Sigmoid colon (tissue), 7 donors: ENCODE measurements around the gene TRABD2B. TPM values are rescaled to one million over a fixed set of nuclear protein-coding genes. Genes with fewer than 3 reads are reported as not detected.

Source experiments
- DNase-seq: peaks from one replicate; pipeline ENCODE4 v3.0.0-alpha.2; 2019
- H3K27ac ChIP-seq, 4 donors: fragments of 200-600 bp; sonication (generic); one replicate each; pipeline ENCODE4 v1.5.1; 2016 to 2019; ENCODE audit warnings: mild to moderate bottlenecking in 1 of 4
- H3K27me3 ChIP-seq, 3 donors: fragments of 200-600 bp; sonication (generic); one replicate each; pipeline ENCODE4 v1.5.1; 2019; ENCODE audit warnings: mild to moderate bottlenecking in 1 of 3
- H3K36me3 ChIP-seq, 4 donors: fragments of 200-600 bp; sonication (generic); one replicate each; pipeline ENCODE4 v1.5.1; 2016 to 2019
- H3K4me1 ChIP-seq, 4 donors: fragments of 200-600 bp; sonication (generic); one replicate each; pipeline ENCODE4 v1.5.1; 2017 to 2019
- H3K4me3 ChIP-seq, 4 donors: fragments of 200-600 bp; sonication (generic); one replicate each; pipeline ENCODE4 v1.5.1; 2017 to 2019; ENCODE audit warnings: mild to moderate bottlenecking in 2 of 4, moderate library complexity in 1 of 4
- H3K9me3 ChIP-seq, 4 donors: fragments of 200-600 bp in 3 of 4; sonication (generic) in 3 of 4; one replicate each; pipeline versions ENCODE4 v1.5.1 to v1.6.1; 2013 to 2019
- EP300 ChIP-seq, 4 donors: sonication (generic); formaldehyde crosslinking; IDR thresholded peaks; one replicate each; pipeline ENCODE4 v1.6.1; 2017; ENCODE audit warnings: antibody characterized with exemption in 4 of 4
- POLR2A ChIP-seq, 2 donors: fragments of 450-650 bp; IDR thresholded peaks; one replicate each; pipeline ENCODE4 v1.6.1; 2016; ENCODE audit warnings: antibody characterized with exemption in 2 of 2, mild to moderate bottlenecking in 2 of 2, moderate library complexity in 2 of 2
- POLR2AphosphoS5 ChIP-seq, 4 donors: sonication (generic); formaldehyde crosslinking; IDR thresholded peaks; one replicate each; pipeline ENCODE4 v1.6.1; 2017; ENCODE audit warnings: antibody characterized with exemption in 4 of 4
- WGBS, 2 donors: extraction: QIAGEN DNeasy Blood & Tissue Kit; methylation state at CpG; one replicate each; pipeline ENCODE4 v1.1.7; 2013; 5-methylcytosine and 5-hydroxymethylcytosine counted together
- intact Hi-C: fragments of 100-400 bp; cut with DNase I; formaldehyde crosslinking; loops from one replicate; pipeline ENCODE4 v1.15.1; 2023
- polyA plus RNA-seq, 3 donors: library from polyadenylated mRNA; stranded (reverse); fragments of 200-250 nt; gene quantifications; one replicate each; pipeline ENCODE4 v1.2.3, GENCODE V29; 2013
- total RNA-seq, 4 donors: library from RNA; depleted of rRNA; stranded (reverse); fragments of >200 nt; gene quantifications; one replicate each; pipeline ENCODE4 v1.1.0, GENCODE V29; 2016
- TF ChIP-seq, protein P1 (sequence below), 4 experiments: fragments of 450-650 bp in 3 of 4; fragments of 200-600 bp in 1 of 4; IDR thresholded peaks; one replicate each; pipeline ENCODE4 v1.5.1; 2016 to 2019; ENCODE audit warnings: antibody characterized with exemption in 4 of 4, mild to moderate bottlenecking in 3 of 4, moderate library complexity in 2 of 4
- donor health status: healthy with polysubstance abuse.
- donor health status: Bipolar disorder and iron deficiency.
- donor health status: healthy.

The TRABD2B gene
- total and polyA plus RNA-seq, 7 donors, result 0.63 to 1.8 (median 1.0) TPM; not detected in 1

DNA sequence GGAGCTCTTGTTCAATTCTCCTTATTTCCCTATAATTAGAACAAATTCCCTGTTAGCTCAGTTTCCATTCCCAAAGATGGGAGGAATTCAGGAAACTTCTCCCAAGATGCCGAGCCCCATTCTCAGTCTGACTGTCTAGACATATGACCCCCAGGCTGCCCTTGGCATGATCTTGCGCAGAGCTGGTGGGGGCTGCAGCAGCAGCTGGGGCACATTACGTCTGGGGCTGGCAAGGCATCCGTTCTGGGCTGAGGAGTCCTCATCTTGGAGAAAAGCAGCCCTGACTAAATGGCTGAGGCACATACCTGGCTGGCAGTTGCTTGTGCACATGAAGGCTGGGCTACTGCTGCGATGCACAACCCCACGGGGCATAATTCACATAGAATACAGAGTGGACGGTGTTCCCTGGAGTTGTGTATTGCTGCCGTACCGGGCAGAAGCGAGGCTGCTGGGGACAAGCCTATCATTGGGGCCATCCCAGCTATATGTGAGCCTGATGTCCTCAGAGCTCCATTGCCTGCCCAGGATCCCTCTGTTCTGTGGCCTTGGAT, 36.4 kb upstream of the TRABD2B start:
- Histone ChIP-seq H3K4me3 (no peak overlapping the region), H3K27me3 (no peaks in the 10 kb centered on the region), H3K9me3 (no peaks in the 10 kb centered on the region), H3K4me1 (no peaks in the 10 kb centered on the region), H3K36me3 (no peaks in the 10 kb centered on the region), H3K27ac (no peak overlapping the region)
- DNase-seq, result no peak
- intact Hi-C loops, result no loop called here
- TF ChIP-seq EP300 (IDR thresholded peaks at IDR 0.05), result no peak
- TF ChIP-seq, protein P1, sequence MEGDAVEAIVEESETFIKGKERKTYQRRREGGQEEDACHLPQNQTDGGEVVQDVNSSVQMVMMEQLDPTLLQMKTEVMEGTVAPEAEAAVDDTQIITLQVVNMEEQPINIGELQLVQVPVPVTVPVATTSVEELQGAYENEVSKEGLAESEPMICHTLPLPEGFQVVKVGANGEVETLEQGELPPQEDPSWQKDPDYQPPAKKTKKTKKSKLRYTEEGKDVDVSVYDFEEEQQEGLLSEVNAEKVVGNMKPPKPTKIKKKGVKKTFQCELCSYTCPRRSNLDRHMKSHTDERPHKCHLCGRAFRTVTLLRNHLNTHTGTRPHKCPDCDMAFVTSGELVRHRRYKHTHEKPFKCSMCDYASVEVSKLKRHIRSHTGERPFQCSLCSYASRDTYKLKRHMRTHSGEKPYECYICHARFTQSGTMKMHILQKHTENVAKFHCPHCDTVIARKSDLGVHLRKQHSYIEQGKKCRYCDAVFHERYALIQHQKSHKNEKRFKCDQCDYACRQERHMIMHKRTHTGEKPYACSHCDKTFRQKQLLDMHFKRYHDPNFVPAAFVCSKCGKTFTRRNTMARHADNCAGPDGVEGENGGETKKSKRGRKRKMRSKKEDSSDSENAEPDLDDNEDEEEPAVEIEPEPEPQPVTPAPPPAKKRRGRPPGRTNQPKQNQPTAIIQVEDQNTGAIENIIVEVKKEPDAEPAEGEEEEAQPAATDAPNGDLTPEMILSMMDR (IDR thresholded peaks at IDR 0.05), result no peak
- TF ChIP-seq POLR2AphosphoS5 (IDR thresholded peaks at IDR 0.05), result no peak
- no peak for TF ChIP-seq POLR2A (IDR thresholded peaks at IDR 0.05)
- 91 to 94% methylated on average over 10 of the region's 10 CpGs for WGBS, 2 donors

DNA sequence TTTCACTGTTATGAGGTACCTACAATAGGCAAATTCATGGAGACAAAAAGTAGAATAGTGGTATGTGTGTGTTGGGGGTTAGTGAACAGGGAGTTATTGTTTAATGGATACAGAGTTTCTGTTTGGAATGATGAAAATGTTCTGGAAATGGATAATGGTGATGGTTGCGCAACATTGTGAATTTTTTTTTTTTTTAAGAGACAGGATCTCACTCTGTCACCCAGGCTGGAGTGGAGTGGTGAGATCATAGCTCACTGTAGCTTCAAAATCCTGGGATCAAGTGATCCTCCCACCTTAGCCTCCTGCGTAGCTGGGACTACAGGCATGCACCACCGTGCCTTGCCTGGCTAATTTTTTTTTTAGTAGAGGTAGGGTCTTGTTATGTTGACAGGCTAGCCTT, 34.5 kb upstream of the TRABD2B start:
- 83% methylated on average over 3 of the region's 3 CpGs for WGBS, 2 donors

DNA sequence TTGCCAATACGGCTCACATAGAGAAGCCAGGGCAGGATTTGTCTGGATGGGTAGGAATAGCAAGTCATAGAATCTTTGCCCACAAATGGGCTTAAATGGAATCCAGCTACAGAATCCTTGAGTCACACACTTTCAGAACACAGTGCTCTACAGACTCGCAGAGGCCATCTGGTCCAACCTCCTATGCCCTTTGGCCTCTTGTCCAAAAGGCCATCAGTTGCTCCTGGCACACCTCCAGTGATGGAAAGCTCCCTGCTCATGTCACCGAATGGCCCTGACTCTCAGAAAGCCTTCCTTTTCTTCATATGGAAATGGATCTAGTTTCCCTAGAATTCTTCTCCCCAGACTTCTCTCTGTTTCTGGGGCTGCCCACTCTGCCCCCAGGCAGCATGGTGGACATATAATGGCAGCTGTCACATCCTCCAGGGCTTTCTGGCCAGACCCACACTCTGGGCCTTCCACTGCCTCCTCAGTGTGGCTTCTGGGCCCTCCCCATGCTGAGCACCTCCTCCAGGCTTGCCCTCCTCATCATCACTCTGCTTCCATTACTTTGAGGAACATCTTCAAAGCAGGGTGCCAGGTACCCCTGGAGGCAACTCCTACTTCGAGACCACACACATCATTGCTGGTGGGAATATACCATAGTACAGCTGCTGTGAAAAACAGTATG, 33.6 kb upstream of the TRABD2B start:
- no peak overlapping the region for H3K27ac ChIP-seq
- no peak for DNase-seq
- H3K9me3 ChIP-seq, result no peaks in the 10 kb centered on the region
- no peak overlapping the region for H3K4me3 ChIP-seq
- intact Hi-C loops, result no loop called here
- no peaks in the 10 kb centered on the region for H3K27me3 ChIP-seq
- no peaks in the 10 kb centered on the region for H3K36me3 ChIP-seq
- no peaks in the 10 kb centered on the region for H3K4me1 ChIP-seq
- TF ChIP-seq POLR2A (IDR thresholded peaks at IDR 0.05), result no peak
- TF ChIP-seq POLR2AphosphoS5 (IDR thresholded peaks at IDR 0.05), result no peak
- no peak for TF ChIP-seq EP300 (IDR thresholded peaks at IDR 0.05)
- TF ChIP-seq, protein P1 (IDR thresholded peaks at IDR 0.05), result no peak
- 84 to 86% methylated on average over 4 of the region's 4 CpGs for WGBS, 2 donors

More for the DNA sequence above, 34.5 kb upstream of the TRABD2B start:
- Histone ChIP-seq H3K9me3 (no peaks in the 10 kb centered on the region), H3K27ac (no peak overlapping the region), H3K27me3 (no peaks in the 10 kb centered on the region), H3K4me3 (no peak overlapping the region), H3K4me1 (no peaks in the 10 kb centered on the region), H3K36me3 (no peaks in the 10 kb centered on the region)
- TF ChIP-seq POLR2AphosphoS5 (IDR thresholded peaks at IDR 0.05), result no peak
- no peak for TF ChIP-seq EP300 (IDR thresholded peaks at IDR 0.05)
- TF ChIP-seq, protein P1 (IDR thresholded peaks at IDR 0.05), result no peak
- no peak for TF ChIP-seq POLR2A (IDR thresholded peaks at IDR 0.05)
- DNase-seq, result no peak
- intact Hi-C loops, result no loop called here

DNA sequence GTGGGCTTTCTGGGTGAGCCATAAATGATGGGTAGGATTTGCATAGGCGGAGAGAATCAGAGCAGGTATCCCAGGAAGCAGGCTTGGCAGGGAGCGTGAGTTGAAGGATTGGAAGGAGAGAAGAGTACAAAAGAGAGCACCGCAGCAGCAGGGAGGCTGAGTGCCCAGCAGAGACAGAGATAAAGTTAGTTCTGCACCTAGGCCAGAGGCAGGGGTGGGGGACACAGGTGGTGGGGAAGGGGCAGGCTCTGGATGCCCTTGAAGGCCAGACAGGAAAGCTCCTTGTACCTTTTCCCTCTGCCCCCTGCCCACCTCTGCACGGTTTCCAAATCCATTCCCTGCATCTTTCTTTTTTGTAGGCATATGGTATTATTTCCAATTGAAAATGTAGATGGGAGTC, 33.0 kb upstream of the TRABD2B start:
- no peaks in the 10 kb centered on the region for H3K4me1 ChIP-seq
- intact Hi-C loops, result no loop called here
- no peaks in the 10 kb centered on the region for H3K9me3 ChIP-seq
- no peak overlapping the region for H3K4me3 ChIP-seq
- no peak for TF ChIP-seq EP300 (IDR thresholded peaks at IDR 0.05)
- no peak for TF ChIP-seq POLR2AphosphoS5 (IDR thresholded peaks at IDR 0.05)
- no peak for TF ChIP-seq POLR2A (IDR thresholded peaks at IDR 0.05)
- TF ChIP-seq, protein P1 (IDR thresholded peaks at IDR 0.05), result no peak
- WGBS, 2 donors, result 92 to 95% methylated on average over 4 of the region's 4 CpGs
- H3K27ac ChIP-seq, result no peak overlapping the region
- no peaks in the 10 kb centered on the region for H3K36me3 ChIP-seq
- no peak for DNase-seq
- no peaks in the 10 kb centered on the region for H3K27me3 ChIP-seq
